HG03378 (cell line): ENCODE measurements around the gene SERTM1.

Source experiments
- ATAC-seq: cut with Tn5 transposase; IDR thresholded peaks from one replicate; pipeline ENCODE4 v1.9.1; 2021; ENCODE audit warnings: mild to moderate bottlenecking, moderate library complexity; ENCODE audit not compliant: unreplicated experiment

SERTM1 gene

DNA sequence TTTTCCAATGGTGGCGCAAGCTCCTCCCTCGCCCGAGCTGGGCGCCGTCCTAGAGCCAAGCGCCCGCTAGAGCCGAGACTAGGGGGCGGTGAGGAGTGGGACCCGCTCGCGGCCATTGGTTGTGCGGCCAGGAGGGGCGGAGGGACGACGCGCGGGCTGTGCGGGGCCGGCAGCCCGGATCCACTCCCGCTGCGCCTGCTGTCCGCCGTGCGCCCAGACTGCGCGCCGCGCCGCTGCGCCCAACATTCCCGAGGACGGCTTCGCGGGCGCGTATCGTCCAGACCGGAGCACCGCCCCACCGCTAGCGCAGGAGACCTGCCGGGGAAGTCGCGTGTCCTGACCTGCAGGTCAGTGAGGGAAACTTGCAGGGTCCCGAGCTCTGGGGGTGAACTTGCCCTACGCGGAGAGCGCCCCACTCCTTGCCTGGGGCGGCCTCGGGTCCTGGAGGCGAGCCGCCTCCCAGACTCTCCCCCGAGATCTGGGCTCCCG is at the start of gene SERTM1:
TSS of gene SERTM1 (plus strand) at position 183 of the 489 bp plus-strand sequence. CDS start 21,059 bp downstream, outside the sequence.
- no peak for ATAC-seq

GRCh38 chr13:36628377-36629056 is 45.3 kb upstream of the SERTM1 start:
- no peak for ATAC-seq

GRCh38 chr13:36629057-36629385 is 44.8 kb upstream of the SERTM1 start:
- no peak for ATAC-seq

- ATAC-seq: no peak
Measured at GRCh38 chr13:36630181-36630803, 43.5 kb upstream of the SERTM1 start.

GRCh38 chr13:36639610-36640009 is 34.2 kb upstream of the SERTM1 start:
- ATAC-seq: no peak

DNA sequence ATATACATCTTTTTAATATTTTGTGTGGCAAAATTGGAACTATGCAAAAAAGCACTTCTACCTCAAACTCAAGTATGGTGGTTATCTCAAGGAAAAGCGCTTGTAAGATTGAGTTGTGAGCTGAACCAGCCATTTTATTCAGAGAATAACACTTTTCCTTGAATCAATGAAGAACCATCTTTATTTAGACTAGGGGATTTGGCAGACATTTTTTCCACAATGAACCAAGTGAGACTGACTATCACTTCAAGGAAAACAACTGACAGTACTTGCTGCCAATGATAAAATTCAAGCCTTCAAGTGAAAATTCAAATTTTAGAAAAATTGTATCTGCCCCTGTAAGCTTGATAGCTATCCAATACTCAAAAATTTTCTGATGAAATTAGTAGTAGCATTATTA is 23.2 kb upstream of the SERTM1 start:
- ATAC-seq: no peak

DNA sequence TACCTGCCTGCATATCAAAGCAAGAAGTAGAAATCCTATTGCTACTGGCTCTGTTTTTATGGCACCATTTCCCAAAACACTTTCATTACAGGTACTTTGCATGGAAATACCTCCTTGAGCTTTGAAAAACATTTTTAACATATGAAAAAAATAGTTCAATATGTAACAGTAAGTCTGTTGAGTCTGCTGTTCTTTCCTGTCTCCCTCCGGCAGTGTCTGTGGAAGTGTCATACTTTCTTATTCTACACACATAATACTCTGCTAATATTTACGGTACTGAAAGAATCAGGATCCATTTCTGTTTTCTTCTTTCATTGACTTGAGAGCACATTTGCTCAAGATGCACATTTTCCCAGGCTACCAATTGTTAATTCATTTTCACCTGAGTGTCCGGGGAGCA is 8.2 kb upstream of the SERTM1 start:
- no peak for ATAC-seq

- ATAC-seq: no peak
Measured at GRCh38 chr13:36666477-36667229, 7.2 kb upstream of the SERTM1 start.

- no peak for ATAC-seq
Measured at GRCh38 chr13:36668316-36668715, 5.5 kb upstream of the SERTM1 start.

DNA sequence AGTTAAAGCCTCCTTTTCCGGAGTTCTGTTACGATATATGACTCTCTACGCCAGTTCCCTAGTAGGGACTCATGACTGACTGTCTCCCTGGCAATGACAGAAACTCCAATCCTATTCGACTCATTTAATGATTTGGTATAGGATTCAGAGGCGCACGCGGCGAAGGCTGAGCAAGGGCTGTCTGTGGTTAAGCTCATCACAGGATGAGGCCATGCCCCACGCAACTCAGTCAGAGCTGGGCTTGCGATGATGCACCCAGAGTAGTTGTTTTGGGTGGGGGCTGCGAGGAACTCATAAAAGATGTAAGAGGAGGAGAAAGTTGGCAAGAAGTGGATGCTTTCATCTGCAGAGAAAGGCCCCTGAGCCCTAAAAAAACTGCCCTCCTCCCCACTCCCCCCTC is 468 bp upstream of the SERTM1 start:
- no peak for ATAC-seq

- no peak for ATAC-seq
Measured at GRCh38 chr13:36674337-36675212, 755 bp downstream of the SERTM1 start.

DNA sequence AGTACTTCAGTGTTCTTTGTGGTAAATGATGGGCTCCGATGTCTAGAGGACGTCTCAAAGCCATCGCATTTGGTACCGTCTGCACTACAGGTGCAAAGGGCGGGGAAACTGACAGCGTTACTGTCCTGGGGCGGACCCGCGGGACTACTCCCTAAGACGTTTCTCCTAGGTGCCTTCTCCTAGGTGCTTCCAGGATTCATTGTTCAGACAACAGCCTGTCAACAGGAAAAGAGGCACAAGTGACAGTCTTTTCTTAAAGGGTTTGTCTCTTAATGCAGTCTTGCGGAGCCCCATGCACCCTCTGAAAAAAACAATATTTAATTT is 1.4 kb downstream of the SERTM1 start:
- no peak for ATAC-seq

DNA sequence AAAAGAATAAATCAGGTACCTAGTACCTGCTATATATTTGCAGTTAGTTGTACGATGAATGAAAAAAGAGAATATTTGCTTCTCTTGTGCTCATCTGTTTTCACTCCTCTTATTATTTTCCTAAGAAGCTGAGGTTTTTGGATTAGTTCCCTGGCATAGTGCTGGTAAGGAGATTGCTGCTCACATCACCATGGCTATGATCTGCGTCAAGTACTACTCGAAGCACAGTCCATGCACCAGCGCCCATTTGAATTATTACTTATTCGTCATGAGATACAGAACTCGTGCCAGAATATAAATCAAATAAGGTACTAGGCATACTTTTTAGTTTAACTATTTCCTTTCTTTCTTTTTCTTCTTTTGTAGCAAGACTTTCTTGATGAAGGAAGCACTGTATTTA is 7.1 kb downstream of the SERTM1 start:
- ATAC-seq: no peak

DNA sequence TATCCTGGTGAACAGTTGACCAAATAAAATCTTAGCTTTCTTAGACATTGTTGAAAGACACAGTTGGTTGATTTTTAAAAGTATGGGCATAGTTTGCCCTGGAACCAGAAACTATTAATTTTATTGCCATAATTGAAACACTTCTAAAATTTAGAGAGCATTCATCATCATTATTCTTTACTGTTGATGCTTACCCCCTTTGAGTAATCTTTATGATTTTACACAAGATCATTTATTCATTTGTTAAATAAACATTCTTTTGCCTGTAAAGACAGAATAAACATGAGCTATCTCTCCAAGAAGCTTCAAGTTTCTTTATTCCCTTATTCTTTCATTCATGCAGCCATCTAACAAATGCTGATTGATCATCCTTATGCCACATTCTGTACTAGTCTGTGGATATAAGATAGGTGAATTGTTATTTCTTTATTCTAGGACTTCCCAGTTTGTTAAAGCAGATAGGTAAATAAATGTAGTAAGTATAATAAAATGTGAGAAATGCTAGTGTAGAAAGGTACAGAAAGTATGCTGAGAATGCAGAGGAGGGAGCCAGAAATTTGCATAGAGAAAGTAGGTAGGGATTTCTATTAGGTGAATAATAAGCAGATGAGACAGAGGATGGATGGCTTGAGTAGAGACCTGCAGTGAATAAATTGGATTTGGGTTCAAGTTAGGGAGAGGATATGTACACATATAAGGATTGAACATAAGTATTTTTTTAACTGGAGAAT is 8.2 kb downstream of the SERTM1 start:
- no peak for ATAC-seq

GRCh38 chr13:36683701-36684100 is 9.9 kb downstream of the SERTM1 start:
- ATAC-seq: no peak

DNA sequence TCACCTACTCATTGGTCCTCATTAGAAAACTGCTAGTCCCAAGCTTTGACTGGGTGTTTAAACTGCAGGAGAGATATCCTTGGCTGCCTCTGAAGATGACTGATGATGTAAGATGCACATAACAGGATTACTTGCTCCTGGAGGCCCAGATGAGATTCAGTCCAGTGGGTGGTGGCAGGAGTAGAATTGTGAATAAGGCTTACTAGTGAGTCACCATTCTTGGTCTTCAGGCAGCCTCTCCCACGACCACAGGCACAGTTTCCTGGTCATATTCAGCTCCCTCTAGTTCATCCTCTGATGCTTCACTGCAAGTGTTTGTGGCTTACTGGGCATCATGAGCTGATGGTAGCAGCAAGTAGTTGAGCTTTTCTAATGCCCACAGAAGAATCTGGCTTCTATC is 12.1 kb downstream of the SERTM1 start:
- no peak for ATAC-seq

- ATAC-seq: no peak
Measured at GRCh38 chr13:36696410-36697010, 22.7 kb downstream of the SERTM1 start.

DNA sequence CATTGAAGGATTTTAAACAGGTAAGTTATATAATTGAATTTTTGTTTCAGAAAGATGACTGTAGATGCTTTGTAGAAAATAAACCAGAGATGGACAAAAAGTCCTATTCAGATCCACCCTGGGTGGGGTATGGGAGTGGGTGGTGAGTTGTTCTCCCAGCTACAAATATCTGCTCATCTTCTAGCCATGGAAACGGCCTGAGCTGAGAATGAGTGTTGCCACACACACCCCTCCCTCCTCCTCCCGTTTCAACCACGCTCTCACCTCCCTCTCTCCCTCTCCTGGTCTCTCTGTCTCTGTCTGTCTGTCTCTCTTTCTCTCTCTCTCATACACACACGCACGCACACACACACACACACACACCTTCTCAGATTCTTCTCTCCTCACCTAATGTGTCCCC is 26.4 kb downstream of the SERTM1 start:
- ATAC-seq: no peak

DNA sequence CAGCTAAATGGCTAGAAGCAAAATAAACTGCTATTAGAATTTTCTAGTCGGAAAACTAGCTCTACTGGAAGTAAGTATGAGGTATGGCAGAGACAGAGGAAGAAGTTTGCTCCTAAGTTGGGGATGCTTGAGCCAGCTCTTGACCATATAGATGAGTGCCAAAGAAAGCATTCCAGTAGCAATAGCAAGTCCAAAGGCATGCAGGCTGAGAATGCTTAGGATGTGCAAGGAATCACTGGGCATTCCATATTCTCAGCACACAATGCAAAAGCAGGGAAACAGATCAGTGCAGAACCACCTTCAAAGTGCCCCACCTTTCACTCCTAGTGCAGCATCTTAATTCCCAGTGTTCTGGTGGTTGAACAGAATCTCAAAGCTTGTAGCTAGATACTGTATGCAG is 32.9 kb downstream of the SERTM1 start:
- ATAC-seq: no peak
